GM12878 (cell line): ENCODE results near the gene CASS4. TPM values are rescaled to one million over a fixed set of nuclear protein-coding genes. Genes with fewer than 3 reads are reported as not detected.

Experiments
- ATAC-seq: fragments of 200-7000 bp; cut with Tn5 transposase; 3 replicates; pipeline ENCODE4 v1.9.1; 2020; ENCODE audit warnings: mild to moderate bottlenecking, moderate library complexity
- BruUV-seq: library from RNA; stranded (reverse); fragments of 400-500 nt; replicated peaks from 2 replicates; lab custom pipeline; 2021; lab: Mats Ljungman, UMichigan
- CTCF ChIA-PET: fragments of 300-600 bp; sonication (Branson Sonifier 250); formaldehyde crosslinking; extraction: SDS; loops from one replicate; lab custom pipeline; 2021; ENCODE audit warnings: inconsistent platforms; lab: Yijun Ruan, JAX
- POLR2A ChIA-PET: fragments of 350-600 bp; formaldehyde crosslinking; extraction: SDS; loops from one replicate; lab custom pipeline; 2021; ENCODE audit warnings: inconsistent platforms; lab: Charles Lee
- RAD21 ChIA-PET: fragments of 300-600 bp; sonication (Branson Sonifier 250); formaldehyde crosslinking; loops from one replicate; lab custom pipeline; 2023; ENCODE audit warnings: antibody characterized with exemption; ENCODE audit not compliant: unreplicated experiment; lab: Charles Lee
- SMC1A ChIA-PET: fragments of 300-600 bp; sonication (Branson Sonifier 250); formaldehyde crosslinking; loops from one replicate; lab custom pipeline; 2023; ENCODE audit not compliant: unreplicated experiment, uncharacterized antibody; lab: Charles Lee
- DNase-seq: peaks from one replicate; pipeline ENCODE4 v3.0.0-alpha.2; 2011; ENCODE audit warnings: low read depth, low spot score
- FAIRE-seq: peaks from 3 replicates; lab custom pipeline; 2011; peaks lifted over from hg19 to GRCh38; lab: Jason Lieb, UNC
- H2AFZ ChIP-seq: 2 replicates; pipeline ENCODE4 v1.6.0; 2011; ENCODE audit warnings: low read depth, low read length, control low read depth; ENCODE audit not compliant: control insufficient read depth
- H3K27ac ChIP-seq: 2 replicates; pipeline ENCODE4 v1.5.1; 2011; ENCODE audit warnings: control low read depth; ENCODE audit not compliant: control insufficient read depth, insufficient read depth
- H3K27me3 ChIP-seq, 2 experiments: replicated peaks in 1 of 2; 2 replicates each; pipeline versions ENCODE4 v1.6.0 to v1.6.1; 2011; ENCODE audit warnings: low read length in 1 of 2; ENCODE audit not compliant: control insufficient read depth in 2 of 2, insufficient read depth in 2 of 2
- H3K36me3 ChIP-seq, 2 experiments: 2 replicates each; pipeline ENCODE4 v1.5.1; 2011; ENCODE audit warnings: low read length in 1 of 2; ENCODE audit not compliant: control insufficient read depth in 2 of 2, insufficient read depth in 2 of 2
- H3K4me1 ChIP-seq: 2 replicates; pipeline ENCODE4 v1.6.1; 2011; ENCODE audit warnings: mild to moderate bottlenecking, low read length, moderate library complexity, mixed read lengths; ENCODE audit not compliant: control insufficient read depth, insufficient read depth
- H3K4me2 ChIP-seq: 2 replicates; pipeline ENCODE4 v1.6.0; 2011; ENCODE audit warnings: control low read depth; ENCODE audit not compliant: control insufficient read depth, insufficient read depth
- H3K4me3 ChIP-seq: fragments of 200-600 bp; sonication (generic); 2 replicates; pipeline ENCODE4 v1.5.1; 2016
- H3K79me2 ChIP-seq: 2 replicates; pipeline ENCODE4 v1.6.0; 2011; ENCODE audit warnings: low read length; ENCODE audit not compliant: control insufficient read depth, insufficient read depth
- H3K9ac ChIP-seq: 2 replicates; pipeline ENCODE4 v1.8.0; 2011; ENCODE audit warnings: low read length, control low read depth, mixed read lengths; ENCODE audit not compliant: control insufficient read depth, insufficient read depth
- H3K9me3 ChIP-seq: replicated peaks from 3 replicates; pipeline ENCODE4 v1.5.1; 2011; ENCODE audit warnings: mild to moderate bottlenecking, low read length; ENCODE audit not compliant: control insufficient read depth, insufficient read depth
- H4K20me1 ChIP-seq: 2 replicates; pipeline ENCODE4 v1.6.0; 2011; ENCODE audit not compliant: control insufficient read depth, insufficient read depth
- BMI1 ChIP-seq: fragments of 450-650 bp; IDR thresholded peaks from 2 replicates; pipeline ENCODE4 v1.6.1; 2016; ENCODE audit warnings: mild to moderate bottlenecking, moderate library complexity, borderline replicate concordance
- ESRRA ChIP-seq: IDR thresholded peaks from 2 replicates; pipeline ENCODE4 v1.6.1; 2012; ENCODE audit warnings: mild to moderate bottlenecking, low read length, improper control_type of control experiment
- POU2F2 ChIP-seq: IDR thresholded peaks from 3 replicates; pipeline ENCODE4 v1.6.1; 2011; ENCODE audit warnings: low read depth, mild to moderate bottlenecking, low read length, borderline replicate concordance
- SPI1 ChIP-seq: IDR thresholded peaks from 2 replicates; pipeline ENCODE4 v1.6.1; 2011; ENCODE audit warnings: low read depth, mild to moderate bottlenecking, low read length, moderate library complexity, borderline replicate concordance; ENCODE audit not compliant: insufficient read depth
- STAT1 ChIP-seq: fragments of 450-650 bp; conservative IDR thresholded peaks from 2 replicates; pipeline ENCODE4 v1.6.1; 2014; ENCODE audit warnings: antibody characterized with exemption, mild to moderate bottlenecking
- SUPT20H ChIP-seq: IDR thresholded peaks from 2 replicates; pipeline ENCODE4 v1.6.1; 2011; ENCODE audit warnings: low read depth, mild to moderate bottlenecking, low read length, moderate library complexity, borderline replicate concordance; ENCODE audit not compliant: control insufficient read depth
- ZNF24 ChIP-seq: fragments of 450-650 bp; IDR thresholded peaks from 2 replicates; pipeline ENCODE4 v1.6.1; 2017; ENCODE audit warnings: antibody characterized with exemption, mild to moderate bottlenecking
- WGBS: methylation state at CpG from one replicate; pipeline ENCODE4 v1.1.6; 2016; ENCODE audit warnings: low lambda C conversion rate; ENCODE audit not compliant: insufficient replicate concordance, insufficient coverage; ENCODE audit errors: missing lambda C conversion rate; 5-methylcytosine and 5-hydroxymethylcytosine counted together
- in situ Hi-C: fragments of 300-500 bp; cut with MboI; formaldehyde crosslinking; loops from 9 replicates; pipeline ENCODE4 v1.14.3; 2018; ENCODE audit warnings: mixed read lengths
- intact Hi-C: fragments of 100-400 bp; cut with micrococcal nuclease; formaldehyde crosslinking; loops from one replicate; pipeline ENCODE4 v1.14.2; 2022; ENCODE audit not compliant: unreplicated experiment
- polyA plus RNA-seq, 11 experiments: library from polyadenylated mRNA; depleted of rRNA in 4 of 11; unstranded in 6 of 11; stranded (reverse) in 5 of 11; fragments of >200 nt; fragmentation: Nextera tagmentation in 4 of 11; fragmentation: Illumina TruSeq in 1 of 11; extraction: Ambion mirVana in 4 of 11; extraction: Trizol in 1 of 11; gene quantifications; 1 replicate in 1 of 11; 2 replicates in 10 of 11; pipeline versions ENCODE4 v1.2.1 to v1.2.3, GENCODE V29; 2011 to 2016; ENCODE audit warnings: inconsistent platforms in 2 of 11, missing spikeins in 2 of 11, low read depth in 1 of 11
- total RNA-seq, 4 experiments: library from RNA; depleted of rRNA in 3 of 4; stranded (reverse); fragments of >200 nt in 3 of 4; fragmentation: Illumina TruSeq in 1 of 4; extraction: Trizol in 1 of 4; gene quantifications; 2 replicates each; pipeline versions ENCODE4 v1.2.1 to v1.2.3, GENCODE V29; 2013 to 2021
- TF ChIP-seq, protein P1 (sequence below): IDR thresholded peaks from 2 replicates; pipeline ENCODE4 v1.6.1; 2012; ENCODE audit warnings: low read depth, low read length, improper control_type of control experiment
- TF ChIP-seq, protein P2 (sequence below): fragments of 450-650 bp; conservative IDR thresholded peaks from 2 replicates; pipeline ENCODE4 v1.6.1; 2017; ENCODE audit warnings: mild to moderate bottlenecking, moderate library complexity
- TF ChIP-seq, protein P3 (sequence below): IDR thresholded peaks from 2 replicates; pipeline ENCODE4 v1.6.1; 2012; ENCODE audit warnings: low read depth, low read length, improper control_type of control experiment

The CASS4 gene
- total and polyA plus RNA-seq, 10 of the 15 experiments (the other 5 are each of a cell fraction or from before 2014, with no cell fraction given) = 0.04 to 0.24 (median 0.11) TPM; not detected in 1

DNA sequence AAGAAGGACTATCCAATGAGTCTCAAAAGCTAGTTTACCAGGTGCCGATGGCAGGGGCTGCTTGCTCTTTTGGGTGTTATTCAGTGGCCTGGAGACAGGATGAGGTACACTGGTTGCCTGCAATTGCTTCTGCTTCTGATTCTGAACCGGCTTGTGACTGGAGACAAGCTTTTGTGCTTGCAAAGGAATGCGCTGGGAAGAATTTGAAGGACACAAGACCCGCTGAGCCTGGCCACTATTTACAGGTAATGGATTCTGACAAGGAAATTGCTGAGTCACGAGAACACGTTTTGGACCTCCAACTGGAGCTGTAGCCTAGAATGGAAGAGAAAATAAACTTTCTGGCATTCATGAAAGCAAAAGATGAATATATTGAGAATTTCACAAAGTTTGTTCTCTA, 25.8 kb upstream of the CASS4 start:
- Histone ChIP-seq H3K27me3 (no peaks in the 10 kb centered on the region), H3K4me1 (no peaks in the 10 kb centered on the region), H3K27ac (no peak overlapping the region), H3K36me3 (peaks cover 10 to 26% of the 10 kb centered on the region in 2 experiments), H3K9ac (no peak overlapping the region), H3K4me3 (no peak overlapping the region), H4K20me1 (peaks cover 3% of the 10 kb centered on the region), H2AFZ (no peak overlapping the region), H3K79me2 (peaks cover 33% of the 10 kb centered on the region), H3K9me3 (no peaks in the 10 kb centered on the region), H3K4me2 (no peak overlapping the region)
- FAIRE-seq (no peak), ATAC-seq (no peak), DNase-seq (no peak)
- in situ Hi-C loops (no loop called here), intact Hi-C loops (no loop called here)
- ChIA-PET POLR2A (no interaction called here), RAD21 (no interaction called here), CTCF (interaction anchor here (1.5 kb wide), 1 partner anchor 12 kb away, joined by 3 read pairs; no protein-coding TSS in a partner anchor), SMC1A (interaction anchor here (0.6 to 3.1 kb wide), 2 partner anchors 10 to 71 kb away, joined by 3 to 10 read pairs; no protein-coding TSS in a partner anchor)
- 96% methylated on average over 6 of the region's 6 CpGs for WGBS
- no peak for TF ChIP-seq SPI1
- TF ChIP-seq, protein P1, sequence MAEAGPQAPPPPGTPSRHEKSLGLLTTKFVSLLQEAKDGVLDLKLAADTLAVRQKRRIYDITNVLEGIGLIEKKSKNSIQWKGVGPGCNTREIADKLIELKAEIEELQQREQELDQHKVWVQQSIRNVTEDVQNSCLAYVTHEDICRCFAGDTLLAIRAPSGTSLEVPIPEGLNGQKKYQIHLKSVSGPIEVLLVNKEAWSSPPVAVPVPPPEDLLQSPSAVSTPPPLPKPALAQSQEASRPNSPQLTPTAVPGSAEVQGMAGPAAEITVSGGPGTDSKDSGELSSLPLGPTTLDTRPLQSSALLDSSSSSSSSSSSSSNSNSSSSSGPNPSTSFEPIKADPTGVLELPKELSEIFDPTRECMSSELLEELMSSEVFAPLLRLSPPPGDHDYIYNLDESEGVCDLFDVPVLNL = no peak
- TF ChIP-seq STAT1 = no peak
- no peak for TF ChIP-seq ESRRA
- no peak for TF ChIP-seq ZNF24
- TF ChIP-seq SUPT20H = no peak
- no peak for TF ChIP-seq POU2F2
- TF ChIP-seq BMI1 = no peak
- TF ChIP-seq, protein P2, sequence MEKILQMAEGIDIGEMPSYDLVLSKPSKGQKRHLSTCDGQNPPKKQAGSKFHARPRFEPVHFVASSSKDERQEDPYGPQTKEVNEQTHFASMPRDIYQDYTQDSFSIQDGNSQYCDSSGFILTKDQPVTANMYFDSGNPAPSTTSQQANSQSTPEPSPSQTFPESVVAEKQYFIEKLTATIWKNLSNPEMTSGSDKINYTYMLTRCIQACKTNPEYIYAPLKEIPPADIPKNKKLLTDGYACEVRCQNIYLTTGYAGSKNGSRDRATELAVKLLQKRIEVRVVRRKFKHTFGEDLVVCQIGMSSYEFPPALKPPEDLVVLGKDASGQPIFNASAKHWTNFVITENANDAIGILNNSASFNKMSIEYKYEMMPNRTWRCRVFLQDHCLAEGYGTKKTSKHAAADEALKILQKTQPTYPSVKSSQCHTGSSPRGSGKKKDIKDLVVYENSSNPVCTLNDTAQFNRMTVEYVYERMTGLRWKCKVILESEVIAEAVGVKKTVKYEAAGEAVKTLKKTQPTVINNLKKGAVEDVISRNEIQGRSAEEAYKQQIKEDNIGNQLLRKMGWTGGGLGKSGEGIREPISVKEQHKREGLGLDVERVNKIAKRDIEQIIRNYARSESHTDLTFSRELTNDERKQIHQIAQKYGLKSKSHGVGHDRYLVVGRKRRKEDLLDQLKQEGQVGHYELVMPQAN = no peak
- TF ChIP-seq, protein P3, sequence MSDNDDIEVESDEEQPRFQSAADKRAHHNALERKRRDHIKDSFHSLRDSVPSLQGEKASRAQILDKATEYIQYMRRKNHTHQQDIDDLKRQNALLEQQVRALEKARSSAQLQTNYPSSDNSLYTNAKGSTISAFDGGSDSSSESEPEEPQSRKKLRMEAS = no peak
- no TSS peak for BruUV-seq
